ENCODE results near the gene PFDN2.

The PFDN2 gene

GRCh38 chr1:161161652-161162051 lies 43.8 kb upstream of the PFDN2 start:
- Histone ChIP-seq H3K9ac (ENCODE audit: low read depth, low read length, poor library complexity) (no peak overlapping the region), H3K4me3 (ENCODE audit: low read length in 2 of 2) (peak overlapping the region in 1 of 2 donors; percentile 48), H3K27ac (replicated peaks; ENCODE audit: low read length) (no peak overlapping the region), H4K91ac (ENCODE audit: low read depth, low read length, poor library complexity) (no peak overlapping the region), H3K23ac (ENCODE audit: low read depth, low read length, poor library complexity) (no peak overlapping the region), H2BK120ac (ENCODE audit: low read depth, low read length) (no peak overlapping the region), H3K4me2 (ENCODE audit: insufficient read depth, low read length, poor library complexity, severe bottlenecking) (no peak overlapping the region), H3K36me3 (replicated peaks in 1 of 2; ENCODE audit: control insufficient read depth in 2 of 2, insufficient read depth in 2 of 2, low read length in 2 of 2) (peaks cover 35 to 72% of the 10 kb centered on the region in 2 donors), H3K9me3 (replicated peaks in 1 of 2; ENCODE audit: control insufficient read depth in 2 of 2, insufficient read depth in 1 of 2, low read depth in 1 of 2, low read length in 2 of 2) (no peaks in the 10 kb centered on the region), H3K79me1 (ENCODE audit: low read depth, low read length) (peaks cover 5% of the 10 kb centered on the region), H2AK5ac (ENCODE audit: low read depth, low read length) (no peak overlapping the region), H2AFZ (ENCODE audit: low read length) (no peak overlapping the region), H2BK15ac (ENCODE audit: low read length) (no peak overlapping the region), H3K27me3 (ENCODE audit: control insufficient read depth in 3 of 3, insufficient read depth in 3 of 3, low read depth in 1 of 3, low read length in 3 of 3) (no peaks in the 10 kb centered on the region), H2BK5ac (ENCODE audit: low read length) (peak overlapping the region; percentile 20), H4K8ac (ENCODE audit: low read depth, low read length) (no peak overlapping the region), H3K18ac (ENCODE audit: low read length) (no peak overlapping the region), H2BK12ac (ENCODE audit: low read length) (no peak overlapping the region), H3K4ac (ENCODE audit: low read length) (no peak overlapping the region), H3K14ac (ENCODE audit: low read length) (no peak overlapping the region), H3K4me1 (ENCODE audit: control insufficient read depth in 2 of 2, insufficient read depth in 1 of 2, low read depth in 1 of 2, low read length in 2 of 2) (peaks cover 6 to 9% of the 10 kb centered on the region in 2 donors)
- no peak for DNase-seq (ENCODE audit: low spot score)
- WGBS, 2 donors (ENCODE audit: extremely low coverage in 2 of 2, insufficient read length in 2 of 2, insufficient replicate concordance in 1 of 2) = no CpG with 5 or more reads among the region's 5 CpGs

GRCh38 chr1:161160671-161161145 lies 42.9 kb upstream of the PFDN2 start:
- Histone ChIP-seq H3K14ac (ENCODE audit: low read length) (no peak overlapping the region), H3K4ac (ENCODE audit: low read length) (no peak overlapping the region), H3K4me3 (ENCODE audit: low read length in 2 of 2) (peak overlapping the region in 1 of 2 donors; percentile 65), H2BK120ac (ENCODE audit: low read depth, low read length) (no peak overlapping the region), H3K4me1 (ENCODE audit: control insufficient read depth in 2 of 2, insufficient read depth in 1 of 2, low read depth in 1 of 2, low read length in 2 of 2) (peaks cover 5 to 9% of the 10 kb centered on the region in 2 donors), H2BK5ac (ENCODE audit: low read length) (no peak overlapping the region), H4K8ac (ENCODE audit: low read depth, low read length) (no peak overlapping the region), H3K9me3 (replicated peaks in 1 of 2; ENCODE audit: control insufficient read depth in 2 of 2, insufficient read depth in 1 of 2, low read depth in 1 of 2, low read length in 2 of 2) (no peaks in the 10 kb centered on the region), H3K18ac (ENCODE audit: low read length) (no peak overlapping the region), H3K4me2 (ENCODE audit: insufficient read depth, low read length, poor library complexity, severe bottlenecking) (no peak overlapping the region), H3K79me1 (ENCODE audit: low read depth, low read length) (peaks cover 5% of the 10 kb centered on the region), H3K36me3 (replicated peaks in 1 of 2; ENCODE audit: control insufficient read depth in 2 of 2, insufficient read depth in 2 of 2, low read length in 2 of 2) (peaks cover 35 to 72% of the 10 kb centered on the region in 2 donors), H2AFZ (ENCODE audit: low read length) (no peak overlapping the region), H3K23ac (ENCODE audit: low read depth, low read length, poor library complexity) (no peak overlapping the region), H3K9ac (ENCODE audit: low read depth, low read length, poor library complexity) (no peak overlapping the region), H2AK5ac (ENCODE audit: low read depth, low read length) (no peak overlapping the region), H2BK12ac (ENCODE audit: low read length) (no peak overlapping the region), H3K27ac (replicated peaks; ENCODE audit: low read length) (no peak overlapping the region), H4K91ac (ENCODE audit: low read depth, low read length, poor library complexity) (no peak overlapping the region), H3K27me3 (ENCODE audit: control insufficient read depth in 3 of 3, insufficient read depth in 3 of 3, low read depth in 1 of 3, low read length in 3 of 3) (no peaks in the 10 kb centered on the region), H2BK15ac (ENCODE audit: low read length) (no peak overlapping the region)
- no peak for DNase-seq (ENCODE audit: low spot score)
- WGBS, 2 donors (ENCODE audit: extremely low coverage in 2 of 2, insufficient read length in 2 of 2, insufficient replicate concordance in 1 of 2) = no CpG with 5 or more reads among the region's 22 CpGs

- no peak overlapping the region for H3K4ac ChIP-seq (ENCODE audit: low read length)
- H3K18ac ChIP-seq (ENCODE audit: low read length) = peak overlapping the region; percentile 40
- peak overlapping the region; percentile 68 for H3K27ac ChIP-seq (replicated peaks; ENCODE audit: low read length)
- H4K91ac ChIP-seq (ENCODE audit: low read depth, low read length, poor library complexity) = no peak overlapping the region
- DNase-seq (ENCODE audit: low spot score) = no peak
- H2BK12ac ChIP-seq (ENCODE audit: low read length) = no peak overlapping the region
- H3K4me2 ChIP-seq (ENCODE audit: insufficient read depth, low read length, poor library complexity, severe bottlenecking) = peak overlapping the region; percentile 66
- H3K27me3 ChIP-seq (ENCODE audit: control insufficient read depth in 3 of 3, insufficient read depth in 3 of 3, low read depth in 1 of 3, low read length in 3 of 3) = no peaks in the 10 kb centered on the region
- H2BK5ac ChIP-seq (ENCODE audit: low read length) = peak overlapping the region; percentile 43
- peak overlapping the region; percentile 65 to 89 for H3K4me3 ChIP-seq (ENCODE audit: low read length in 2 of 2)
- no peak overlapping the region for H2BK120ac ChIP-seq (ENCODE audit: low read depth, low read length)
- H3K79me1 ChIP-seq (ENCODE audit: low read depth, low read length) = peaks cover 5% of the 10 kb centered on the region
- H2AK5ac ChIP-seq (ENCODE audit: low read depth, low read length) = no peak overlapping the region
- no CpG with 5 or more reads among the region's 11 CpGs for WGBS, 2 donors (ENCODE audit: extremely low coverage in 2 of 2, insufficient read length in 2 of 2, insufficient replicate concordance in 1 of 2)
- H3K36me3 ChIP-seq (replicated peaks in 1 of 2; ENCODE audit: control insufficient read depth in 2 of 2, insufficient read depth in 2 of 2, low read length in 2 of 2) = peaks cover 33 to 69% of the 10 kb centered on the region in 2 donors
- no peak overlapping the region for H3K9ac ChIP-seq (ENCODE audit: low read depth, low read length, poor library complexity)
- peaks cover 5 to 9% of the 10 kb centered on the region in 2 donors for H3K4me1 ChIP-seq (ENCODE audit: control insufficient read depth in 2 of 2, insufficient read depth in 1 of 2, low read depth in 1 of 2, low read length in 2 of 2)
- H2BK15ac ChIP-seq (ENCODE audit: low read length) = no peak overlapping the region
- H3K23ac ChIP-seq (ENCODE audit: low read depth, low read length, poor library complexity) = no peak overlapping the region
- no peak overlapping the region for H4K8ac ChIP-seq (ENCODE audit: low read depth, low read length)
- no peak overlapping the region for H3K14ac ChIP-seq (ENCODE audit: low read length)
- H3K9me3 ChIP-seq (replicated peaks in 1 of 2; ENCODE audit: control insufficient read depth in 2 of 2, insufficient read depth in 1 of 2, low read depth in 1 of 2, low read length in 2 of 2) = no peaks in the 10 kb centered on the region
- peak overlapping the region; percentile 97 for H2AFZ ChIP-seq (ENCODE audit: low read length)
Measured at GRCh38 chr1:161159913-161160243, 42.0 kb upstream of the PFDN2 start.

DNA sequence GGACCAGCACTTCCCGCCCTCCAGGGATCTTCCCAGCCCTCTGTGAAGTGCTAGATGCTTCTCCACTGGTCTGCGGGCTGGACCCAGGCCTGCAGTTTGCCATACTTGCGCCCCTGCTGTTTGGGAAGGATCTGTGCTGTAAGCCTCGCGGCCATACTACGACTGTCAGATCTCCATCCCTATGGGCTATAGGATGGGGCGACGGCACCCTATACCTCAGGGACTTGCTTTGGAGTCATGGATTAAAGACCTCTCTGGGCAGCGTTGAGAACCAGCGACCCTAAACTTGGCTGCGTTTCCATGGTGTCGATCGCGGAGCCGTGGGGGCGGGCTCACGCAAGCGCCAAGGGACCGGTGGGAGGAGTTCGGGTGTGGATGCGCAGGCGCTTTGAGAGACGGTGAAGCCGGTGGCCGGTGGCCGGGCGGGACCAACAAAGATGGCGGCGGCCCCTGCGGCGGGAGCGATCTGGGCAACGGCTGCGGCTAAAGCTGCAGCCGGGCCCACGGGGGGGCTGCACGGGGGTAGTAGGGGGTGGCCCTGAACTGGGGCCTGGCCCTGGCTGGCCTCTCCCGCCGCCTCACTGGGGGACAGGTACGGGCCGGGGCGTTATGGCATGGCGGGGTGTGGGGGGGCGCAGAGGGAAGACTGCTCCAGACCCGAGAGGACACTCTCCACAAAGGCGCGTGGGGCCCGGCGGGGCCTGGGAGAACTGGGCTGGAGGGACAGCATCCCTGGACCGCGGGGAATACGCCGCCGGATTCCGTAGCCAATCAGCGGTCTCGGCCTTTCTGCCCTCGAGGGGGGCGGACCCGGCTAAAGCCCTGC lies 41.5 kb upstream of the PFDN2 start, which contains the start of gene USP21:
TSS of gene USP21 (plus strand) at position 414 of the 826 bp plus-strand sequence. CDS start 1,141 bp downstream, outside the sequence.
- H3K4me1 ChIP-seq (ENCODE audit: control insufficient read depth in 2 of 2, insufficient read depth in 1 of 2, low read depth in 1 of 2, low read length in 2 of 2) = peaks cover 5 to 9% of the 10 kb centered on the region in 2 donors
- peak within 1 kb of the TSS; percentile 97 for H2AFZ ChIP-seq (ENCODE audit: low read length)
- H3K14ac ChIP-seq (ENCODE audit: low read length) = no peak within 1 kb of the TSS
- H3K79me1 ChIP-seq (ENCODE audit: low read depth, low read length) = peaks cover 5% of the 10 kb centered on the region
- H2BK5ac ChIP-seq (ENCODE audit: low read length) = peak within 1 kb of the TSS; percentile 43
- no peak within 1 kb of the TSS for H2BK15ac ChIP-seq (ENCODE audit: low read length)
- no peaks in the 10 kb centered on the region for H3K27me3 ChIP-seq (ENCODE audit: control insufficient read depth in 3 of 3, insufficient read depth in 3 of 3, low read depth in 1 of 3, low read length in 3 of 3)
- peak within 1 kb of the TSS; percentile 85 for H3K9ac ChIP-seq (ENCODE audit: low read depth, low read length, poor library complexity)
- no peak within 1 kb of the TSS for H2BK120ac ChIP-seq (ENCODE audit: low read depth, low read length)
- peak within 1 kb of the TSS; percentile 6 for H3K23ac ChIP-seq (ENCODE audit: low read depth, low read length, poor library complexity)
- H3K18ac ChIP-seq (ENCODE audit: low read length) = peak within 1 kb of the TSS; percentile 94
- H3K4me2 ChIP-seq (ENCODE audit: insufficient read depth, low read length, poor library complexity, severe bottlenecking) = peak within 1 kb of the TSS; percentile 66
- no CpG with 5 or more reads among the region's 60 CpGs for WGBS, 2 donors (ENCODE audit: extremely low coverage in 2 of 2, insufficient read length in 2 of 2, insufficient replicate concordance in 1 of 2)
- no peak within 1 kb of the TSS for H2BK12ac ChIP-seq (ENCODE audit: low read length)
- DNase-seq (ENCODE audit: low spot score) = peak; percentile 92
- no peak within 1 kb of the TSS for H4K8ac ChIP-seq (ENCODE audit: low read depth, low read length)
- peak within 1 kb of the TSS; percentile 68 for H3K27ac ChIP-seq (replicated peaks; ENCODE audit: low read length)
- peaks cover 30 to 63% of the 10 kb centered on the region in 2 donors for H3K36me3 ChIP-seq (replicated peaks in 1 of 2; ENCODE audit: control insufficient read depth in 2 of 2, insufficient read depth in 2 of 2, low read length in 2 of 2)
- no peaks in the 10 kb centered on the region for H3K9me3 ChIP-seq (replicated peaks in 1 of 2; ENCODE audit: control insufficient read depth in 2 of 2, insufficient read depth in 1 of 2, low read depth in 1 of 2, low read length in 2 of 2)
- no peak within 1 kb of the TSS for H3K4ac ChIP-seq (ENCODE audit: low read length)
- peak within 1 kb of the TSS; percentile 27 for H2AK5ac ChIP-seq (ENCODE audit: low read depth, low read length)
- no peak within 1 kb of the TSS for H4K91ac ChIP-seq (ENCODE audit: low read depth, low read length, poor library complexity)
- H3K4me3 ChIP-seq (ENCODE audit: low read length in 2 of 2) = peak within 1 kb of the TSS; percentile 65 to 89

Data from neuronal stem cell (in vitro differentiated cells).